ENCODE measurements around the gene IFNL3.

Gene IFNL3

DNA sequence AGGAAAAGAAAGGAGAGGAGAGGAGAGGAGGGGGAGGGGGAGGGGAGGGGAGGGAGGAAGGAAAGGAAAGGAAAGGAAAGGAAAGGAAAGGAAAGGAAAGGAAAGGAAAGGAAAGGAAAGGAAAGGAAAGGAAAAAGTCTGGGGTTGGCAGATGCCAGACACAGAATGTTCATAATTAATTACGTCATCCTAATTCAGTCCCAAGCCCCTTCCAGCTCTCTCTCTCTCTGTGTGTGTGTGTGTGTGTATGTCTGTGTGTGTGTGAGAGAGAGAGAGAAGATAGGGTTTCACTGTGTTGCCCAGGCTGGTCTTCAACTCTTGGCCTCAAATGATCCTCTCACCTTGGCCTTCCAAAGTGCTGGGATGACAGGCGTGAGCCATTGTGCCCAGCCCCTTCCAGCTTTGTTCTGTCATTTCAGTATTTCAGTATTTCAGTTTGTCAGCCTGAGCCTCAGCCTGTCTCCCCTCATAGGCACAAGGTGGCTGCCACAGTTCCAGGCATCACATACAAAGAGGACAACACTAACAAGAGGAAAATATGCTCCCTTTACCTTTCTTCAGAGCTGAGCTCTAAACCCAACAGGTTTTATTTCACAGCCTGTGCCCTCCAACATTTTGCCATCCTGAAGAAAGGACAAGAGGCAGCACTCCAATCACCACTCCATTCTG lies 14.6 kb downstream of the IFNL3 start:
- Histone ChIP-seq H3K4me3 (ENCODE audit: low read length, poor library complexity, severe bottlenecking) (no peak overlapping the region), H3F3A (ENCODE audit: low read depth) (no peaks in the 10 kb centered on the region), H3K27me3 (ENCODE audit: insufficient read depth, low read length, poor library complexity, severe bottlenecking) (no peaks in the 10 kb centered on the region), H2AFZ (ENCODE audit: low read length) (no peak overlapping the region), H3K36me3 (ENCODE audit: insufficient read depth, low read length) (no peaks in the 10 kb centered on the region), H3K4me1 (ENCODE audit: insufficient read depth, low read length, poor library complexity, severe bottlenecking) (no peaks in the 10 kb centered on the region), H3K4me2 (ENCODE audit: low read depth, low read length, poor library complexity, severe bottlenecking) (no peak overlapping the region), H3K9me3 (ENCODE audit: insufficient read depth, low read depth, low read length) (no peaks in the 10 kb centered on the region), H3K9me2 (replicated peaks; ENCODE audit: low read depth, low read length) (no peaks in the 10 kb centered on the region), H3K9ac (ENCODE audit: low read depth, low read length, poor library complexity, severe bottlenecking) (no peak overlapping the region), H3K79me2 (ENCODE audit: insufficient read depth, low read length) (no peaks in the 10 kb centered on the region), H4K20me1 (ENCODE audit: insufficient read depth, low read length, poor library complexity, severe bottlenecking) (no peaks in the 10 kb centered on the region)
- no peak for TF ChIP-seq EZH2phosphoT487 (IDR thresholded peaks at IDR 0.05; ENCODE audit: borderline replicate concordance)
- TF ChIP-seq, protein P1, sequence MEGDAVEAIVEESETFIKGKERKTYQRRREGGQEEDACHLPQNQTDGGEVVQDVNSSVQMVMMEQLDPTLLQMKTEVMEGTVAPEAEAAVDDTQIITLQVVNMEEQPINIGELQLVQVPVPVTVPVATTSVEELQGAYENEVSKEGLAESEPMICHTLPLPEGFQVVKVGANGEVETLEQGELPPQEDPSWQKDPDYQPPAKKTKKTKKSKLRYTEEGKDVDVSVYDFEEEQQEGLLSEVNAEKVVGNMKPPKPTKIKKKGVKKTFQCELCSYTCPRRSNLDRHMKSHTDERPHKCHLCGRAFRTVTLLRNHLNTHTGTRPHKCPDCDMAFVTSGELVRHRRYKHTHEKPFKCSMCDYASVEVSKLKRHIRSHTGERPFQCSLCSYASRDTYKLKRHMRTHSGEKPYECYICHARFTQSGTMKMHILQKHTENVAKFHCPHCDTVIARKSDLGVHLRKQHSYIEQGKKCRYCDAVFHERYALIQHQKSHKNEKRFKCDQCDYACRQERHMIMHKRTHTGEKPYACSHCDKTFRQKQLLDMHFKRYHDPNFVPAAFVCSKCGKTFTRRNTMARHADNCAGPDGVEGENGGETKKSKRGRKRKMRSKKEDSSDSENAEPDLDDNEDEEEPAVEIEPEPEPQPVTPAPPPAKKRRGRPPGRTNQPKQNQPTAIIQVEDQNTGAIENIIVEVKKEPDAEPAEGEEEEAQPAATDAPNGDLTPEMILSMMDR (conservative IDR thresholded peaks at IDR 0.05; ENCODE audit: low read length) = no peak

DNA sequence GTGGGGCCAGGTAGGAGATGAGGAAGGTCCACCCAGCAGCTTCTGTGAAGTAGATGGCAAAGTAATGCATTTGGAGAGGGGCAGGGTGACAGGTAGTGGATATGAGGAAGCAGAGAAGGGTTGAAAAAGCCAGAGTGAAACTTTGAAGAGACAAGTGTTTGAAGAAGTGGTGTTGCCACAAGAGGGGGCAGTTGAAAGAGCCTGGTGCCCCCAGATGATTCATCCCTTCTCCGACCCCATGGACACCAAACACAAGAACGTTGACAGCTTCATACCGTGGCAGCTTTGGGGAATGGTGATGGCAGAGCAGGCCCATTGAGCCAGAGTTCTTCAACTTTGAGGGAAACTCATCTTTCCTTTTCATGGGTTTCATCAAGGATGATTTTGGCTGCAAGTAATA lies 19.9 kb downstream of the IFNL3 start:
- H3K79me2 ChIP-seq (ENCODE audit: insufficient read depth, low read length) = no peaks in the 10 kb centered on the region
- no peak overlapping the region for H3K9ac ChIP-seq (ENCODE audit: low read depth, low read length, poor library complexity, severe bottlenecking)
- no peaks in the 10 kb centered on the region for H3K27me3 ChIP-seq (ENCODE audit: insufficient read depth, low read length, poor library complexity, severe bottlenecking)
- no peak overlapping the region for H3K4me3 ChIP-seq (ENCODE audit: low read length, poor library complexity, severe bottlenecking)
- H3K4me2 ChIP-seq (ENCODE audit: low read depth, low read length, poor library complexity, severe bottlenecking) = no peak overlapping the region
- no peak overlapping the region for H2AFZ ChIP-seq (ENCODE audit: low read length)
- no peaks in the 10 kb centered on the region for H3K36me3 ChIP-seq (ENCODE audit: insufficient read depth, low read length)
- no peaks in the 10 kb centered on the region for H3K9me2 ChIP-seq (replicated peaks; ENCODE audit: low read depth, low read length)
- no peaks in the 10 kb centered on the region for H3F3A ChIP-seq (ENCODE audit: low read depth)
- TF ChIP-seq EZH2phosphoT487 (IDR thresholded peaks at IDR 0.05; ENCODE audit: borderline replicate concordance) = no peak
- TF ChIP-seq, protein P1 (conservative IDR thresholded peaks at IDR 0.05; ENCODE audit: low read length) = peak; percentile 59
- H4K20me1 ChIP-seq (ENCODE audit: insufficient read depth, low read length, poor library complexity, severe bottlenecking) = no peaks in the 10 kb centered on the region
- H3K4me1 ChIP-seq (ENCODE audit: insufficient read depth, low read length, poor library complexity, severe bottlenecking) = no peaks in the 10 kb centered on the region
- H3K9me3 ChIP-seq (ENCODE audit: insufficient read depth, low read depth, low read length) = no peaks in the 10 kb centered on the region

DNA sequence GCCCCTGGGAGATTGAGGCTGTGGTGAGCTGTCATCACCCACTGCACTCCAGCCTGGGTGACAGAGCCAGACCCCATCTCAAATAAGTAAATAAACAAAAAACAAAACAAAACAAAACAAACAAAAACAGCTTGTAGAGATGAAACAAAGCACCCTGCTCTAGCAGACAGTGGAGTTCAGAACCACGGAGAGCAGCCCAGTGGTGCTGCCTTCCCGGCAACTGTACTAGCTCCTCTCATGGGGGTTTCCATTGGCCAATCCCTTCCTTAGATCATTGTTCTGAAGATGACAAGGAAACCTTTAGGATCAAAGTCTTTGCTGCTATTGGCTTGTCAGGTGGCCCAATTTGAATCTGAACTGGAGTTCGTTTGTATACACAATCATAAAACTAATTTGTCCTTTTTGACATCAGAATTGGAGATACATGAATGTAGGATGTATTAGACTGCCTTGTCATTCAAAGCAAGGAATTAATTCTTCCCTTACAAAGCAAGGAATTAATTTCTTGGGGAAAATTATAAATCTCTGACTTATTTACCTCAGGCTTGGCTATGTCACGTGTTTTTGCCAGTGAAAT lies 21.0 kb downstream of the IFNL3 start:
- Histone ChIP-seq H3K4me1 (ENCODE audit: insufficient read depth, low read length, poor library complexity, severe bottlenecking) (no peaks in the 10 kb centered on the region), H3K27me3 (ENCODE audit: insufficient read depth, low read length, poor library complexity, severe bottlenecking) (no peaks in the 10 kb centered on the region), H4K20me1 (ENCODE audit: insufficient read depth, low read length, poor library complexity, severe bottlenecking) (no peaks in the 10 kb centered on the region), H3K4me2 (ENCODE audit: low read depth, low read length, poor library complexity, severe bottlenecking) (no peak overlapping the region), H3F3A (ENCODE audit: low read depth) (no peaks in the 10 kb centered on the region), H3K9ac (ENCODE audit: low read depth, low read length, poor library complexity, severe bottlenecking) (no peak overlapping the region), H3K79me2 (ENCODE audit: insufficient read depth, low read length) (no peaks in the 10 kb centered on the region), H3K36me3 (ENCODE audit: insufficient read depth, low read length) (no peaks in the 10 kb centered on the region), H3K9me3 (ENCODE audit: insufficient read depth, low read depth, low read length) (no peaks in the 10 kb centered on the region), H2AFZ (ENCODE audit: low read length) (no peak overlapping the region), H3K4me3 (ENCODE audit: low read length, poor library complexity, severe bottlenecking) (no peak overlapping the region), H3K9me2 (replicated peaks; ENCODE audit: low read depth, low read length) (no peaks in the 10 kb centered on the region)
- TF ChIP-seq EZH2phosphoT487 (IDR thresholded peaks at IDR 0.05; ENCODE audit: borderline replicate concordance) = no peak
- TF ChIP-seq, protein P1 (conservative IDR thresholded peaks at IDR 0.05; ENCODE audit: low read length) = no peak
